ENCODE results near the gene NDUFAF3.

Gene NDUFAF3

GRCh38 chr3:49032646-49033304 is 10.9 kb downstream of the NDUFAF3 start:
- no peak for TF ChIP-seq PPARA (CRISPR knock-in tag; IDR thresholded peaks at IDR 0.05; ENCODE audit: borderline replicate concordance)
- no peak for TF ChIP-seq ARNTL (CRISPR knock-in tag; IDR thresholded peaks at IDR 0.05; ENCODE audit: borderline replicate concordance, low read depth)
- TF ChIP-seq TCF4 (CRISPR knock-in tag; IDR thresholded peaks at IDR 0.05; ENCODE audit: borderline replicate concordance): no peak
- TF ChIP-seq ISL1 (CRISPR knock-in tag; IDR thresholded peaks at IDR 0.05): no peak
- TF ChIP-seq CSDC2 (CRISPR knock-in tag; IDR thresholded peaks at IDR 0.05): no peak
- ATAC-seq: no peak

GRCh38 chr3:49034650-49035049 is 12.7 kb downstream of the NDUFAF3 start:
- ATAC-seq: no peak
- TF ChIP-seq SNAI2 (CRISPR knock-in tag; IDR thresholded peaks at IDR 0.05) (no peak), ZFP3 (CRISPR knock-in tag; IDR thresholded peaks at IDR 0.05) (no peak), TSHZ2 (CRISPR knock-in tag; IDR thresholded peaks at IDR 0.05) (no peak), TCF4 (CRISPR knock-in tag; IDR thresholded peaks at IDR 0.05; ENCODE audit: borderline replicate concordance) (no peak), OSR1 (CRISPR knock-in tag; IDR thresholded peaks at IDR 0.05) (no peak), ISL1 (CRISPR knock-in tag; IDR thresholded peaks at IDR 0.05) (no peak), PPARA (CRISPR knock-in tag; IDR thresholded peaks at IDR 0.05; ENCODE audit: borderline replicate concordance) (no peak), CSRNP3 (CRISPR knock-in tag; IDR thresholded peaks at IDR 0.05) (no peak), ZNF8 (CRISPR knock-in tag; IDR thresholded peaks at IDR 0.05) (no peak), BACH2 (CRISPR knock-in tag; IDR thresholded peaks at IDR 0.05; ENCODE audit: borderline replicate concordance) (no peak), CSDC2 (CRISPR knock-in tag; IDR thresholded peaks at IDR 0.05) (no peak), ZNF70 (CRISPR knock-in tag; IDR thresholded peaks at IDR 0.05) (no peak), CREB5 (CRISPR knock-in tag; IDR thresholded peaks at IDR 0.05; ENCODE audit: low read depth) (no peak), RARB (CRISPR knock-in tag; IDR thresholded peaks at IDR 0.05) (no peak), ARNTL (CRISPR knock-in tag; IDR thresholded peaks at IDR 0.05; ENCODE audit: borderline replicate concordance, low read depth) (no peak), POU6F1 (CRISPR knock-in tag; IDR thresholded peaks at IDR 0.05; ENCODE audit: borderline replicate concordance, low read depth) (no peak), ZFP30 (CRISPR knock-in tag; IDR thresholded peaks at IDR 0.05) (no peak), ESRRG (CRISPR knock-in tag; IDR thresholded peaks at IDR 0.05) (no peak), ZC3H10 (CRISPR knock-in tag; IDR thresholded peaks at IDR 0.05) (no peak), ZNF565 (CRISPR knock-in tag; conservative IDR thresholded peaks at IDR 0.05; ENCODE audit: low read depth) (no peak)

GRCh38 chr3:49035281-49035680 is 13.4 kb downstream of the NDUFAF3 start:
- TF ChIP-seq PPARA (CRISPR knock-in tag; IDR thresholded peaks at IDR 0.05; ENCODE audit: borderline replicate concordance) (no peak), ZC3H10 (CRISPR knock-in tag; IDR thresholded peaks at IDR 0.05) (no peak), ZNF8 (CRISPR knock-in tag; IDR thresholded peaks at IDR 0.05) (no peak), POU6F1 (CRISPR knock-in tag; IDR thresholded peaks at IDR 0.05; ENCODE audit: borderline replicate concordance, low read depth) (no peak)
- ATAC-seq: no peak
